Left lobe of liver (tissue), 2 donors: ENCODE results near the gene CFAP53. TPM values are rescaled to one million over a fixed set of nuclear protein-coding genes. Genes with fewer than 3 reads are reported as not detected.
A peak's percentile ranks its signal among the peaks of the same experiment; 100 is the strongest.
"Not testable (repeated sequence)": the region's sequence is repeated elsewhere in the genome, so short reads cannot be mapped to it uniquely, and the experiment has no call there.

Experiments
- ATAC-seq: fragments of 200-7000 bp; cut with Tn5 transposase; one replicate; pipeline ENCODE4 v1.9.1; 2020; ENCODE audit warnings: mild to moderate bottlenecking, moderate library complexity
- DNase-seq: peaks from one replicate; pipeline ENCODE4 v3.0.0-alpha.2; 2020; ENCODE audit warnings: low spot score
- total RNA-seq: library from RNA; stranded (reverse); gene quantifications from one replicate; pipeline ENCODE4 v1.2.1, GENCODE V29; 2021
- donor health status: DM: no; HTN: no; CAD: no; lungs with moderate emphysema.
- donor health status: DM: no; HTN: yes; CAD: no.

Gene CFAP53
- total RNA-seq, 1 donor from 2014 or later, result 0.25 TPM

GRCh38 chr18:50274044-50274442 lies 7.7 kb upstream of the CFAP53 start:
- ATAC-seq (no peak), DNase-seq (no peak)

GRCh38 chr18:50273203-50274043 lies 7.1 kb upstream of the CFAP53 start:
- DNase-seq, result no peak
- no peak for ATAC-seq

- DNase-seq (no peak), ATAC-seq (no peak)
Measured at GRCh38 chr18:50272568-50272967, 6.3 kb upstream of the CFAP53 start.

GRCh38 chr18:50268022-50268747 lies 1.9 kb upstream of the CFAP53 start:
- DNase-seq (peak; percentile 85), ATAC-seq (peak; percentile 86)

- DNase-seq (no peak), ATAC-seq (no peak)
Measured at GRCh38 chr18:50262977-50263376, 3.3 kb downstream of the CFAP53 start.

- ATAC-seq (no peak), DNase-seq (no peak)
Measured at GRCh38 chr18:50250935-50251334, 15.4 kb downstream of the CFAP53 start.

GRCh38 chr18:50249576-50249975 lies 16.7 kb downstream of the CFAP53 start:
- DNase-seq (no peak), ATAC-seq (no peak)

- ATAC-seq (peak; percentile 29), DNase-seq (no peak)
Measured at GRCh38 chr18:50247561-50247960, 18.7 kb downstream of the CFAP53 start.

- not testable (repeated sequence) for ATAC-seq, DNase-seq
Measured at GRCh38 chr18:50241768-50242167, 24.5 kb downstream of the CFAP53 start.

- DNase-seq (no peak), ATAC-seq (no peak)
Measured at GRCh38 chr18:50240080-50240563, 26.2 kb downstream of the CFAP53 start.

GRCh38 chr18:50232419-50232818 lies 33.9 kb downstream of the CFAP53 start:
- no peak for ATAC-seq
- no peak for DNase-seq

- ATAC-seq (no peak), DNase-seq (no peak)
Measured at GRCh38 chr18:50231621-50232020, 34.7 kb downstream of the CFAP53 start.

- ATAC-seq, DNase-seq: not testable (repeated sequence)
Measured at GRCh38 chr18:50220249-50220648, 46.0 kb downstream of the CFAP53 start.

- DNase-seq, result peak; percentile 50
Measured at GRCh38 chr18:50218432-50219197, 47.7 kb downstream of the CFAP53 start.

GRCh38 chr18:50209311-50209710 lies 57.0 kb downstream of the CFAP53 start:
- ATAC-seq, result no peak
- no peak for DNase-seq

More at GRCh38 chr18:50218432-50219197, 47.7 kb downstream of the CFAP53 start:
- ATAC-seq, result peak; percentile 98

GRCh38 chr18:50207722-50208121 lies 58.6 kb downstream of the CFAP53 start:
- no peak for DNase-seq
- no peak for ATAC-seq

- ATAC-seq (peak; percentile 94), DNase-seq (peak; percentile 54)
Measured at GRCh38 chr18:50203801-50204604, 62.3 kb downstream of the CFAP53 start.

- DNase-seq (no peak), ATAC-seq (no peak)
Measured at GRCh38 chr18:50201476-50202018, 64.7 kb downstream of the CFAP53 start.

GRCh38 chr18:50199921-50200320 lies 66.4 kb downstream of the CFAP53 start:
- DNase-seq, result no peak
- no peak for ATAC-seq

GRCh38 chr18:50199346-50199855 lies 66.9 kb downstream of the CFAP53 start:
- no peak for ATAC-seq
- DNase-seq, result no peak
